Naive thymus-derived CD8-positive, alpha-beta T cell (primary cell): ENCODE measurements around the gene NADK2. TPM values are rescaled to one million over a fixed set of nuclear protein-coding genes. Genes with fewer than 3 reads are reported as not detected.
A peak's percentile ranks its signal among the peaks of the same experiment; 100 is the strongest.
"Not testable (repeated sequence)": the region's sequence is repeated elsewhere in the genome, so short reads cannot be mapped to it uniquely, and the experiment has no call there.

Experiments
- ATAC-seq, 2 donors: fragments of 150-1000 bp; cut with Tn5 transposase in 1 of 2; sonication (Bioruptor Pico), chemical (Tn5 transposase) in 1 of 2; 1 replicate in 1 of 2; 2 replicates in 1 of 2; pipeline ENCODE4 v1.10.0; 2021; ENCODE audit warnings: mild to moderate bottlenecking in 2 of 2, moderate library complexity in 2 of 2
- POLR2A ChIA-PET: fragments of 350-600 bp; sonication (Branson Sonifier 250); formaldehyde crosslinking; loops from one replicate; lab custom pipeline; 2021; ENCODE audit warnings: antibody characterized with exemption; lab: Charles Lee
- DNase-seq, 10 donors: peaks; one replicate each; pipeline versions ENCODE4 v3.0.0 to v3.0.0-alpha.2; 2020 to 2022
- H3K27ac Mint-ChIP-seq, 10 donors: one replicate each; pipeline ENCODE4 v1.8.0; 2020 to 2022; ENCODE audit warnings: mild to moderate bottlenecking in 10 of 10, mixed read lengths in 10 of 10, moderate library complexity in 4 of 10, inconsistent platforms in 1 of 10
- H3K27me3 Mint-ChIP-seq, 5 donors: one replicate each; pipeline ENCODE4 v1.8.0; 2021 to 2022; ENCODE audit warnings: mixed read lengths in 5 of 5
- H3K36me3 Mint-ChIP-seq, 3 donors: one replicate each; pipeline ENCODE4 v1.8.0; 2020 to 2022; ENCODE audit warnings: mixed read lengths in 3 of 3, mild to moderate bottlenecking in 2 of 3, inconsistent platforms in 1 of 3
- H3K4me1 Mint-ChIP-seq, 4 donors: one replicate each; pipeline ENCODE4 v1.8.0; 2021 to 2022; ENCODE audit warnings: mixed read lengths in 4 of 4
- H3K4me3 Mint-ChIP-seq, 10 donors: one replicate each; pipeline ENCODE4 v1.8.0; 2020 to 2022; ENCODE audit warnings: mild to moderate bottlenecking in 10 of 10, mixed read lengths in 10 of 10, moderate library complexity in 6 of 10, inconsistent platforms in 1 of 10
- H3K9me3 Mint-ChIP-seq, 9 donors: one replicate each; pipeline ENCODE4 v1.8.0; 2020 to 2022; ENCODE audit warnings: mixed read lengths in 9 of 9, mild to moderate bottlenecking in 3 of 9, inconsistent platforms in 1 of 9, moderate library complexity in 1 of 9
- polyA plus RNA-seq, 3 donors: library from polyadenylated mRNA; unstranded; fragments of 300-500 nt; fragmentation: Illumina TruSeq; gene quantifications; one replicate each; pipeline ENCODE4 v1.2.3, GENCODE V29; 2021
- total RNA-seq, 8 experiments: library from RNA in 2 of 8; stranded (reverse) in 2 of 8; gene quantifications; one replicate each; pipeline ENCODE4 v1.2.3 and lab custom pipeline; 2021 to 2026

Gene NADK2
- total and polyA plus RNA-seq, 5 experiments from 2014 or later = 4.7 to 15.7 (median 9.8) TPM

DNA sequence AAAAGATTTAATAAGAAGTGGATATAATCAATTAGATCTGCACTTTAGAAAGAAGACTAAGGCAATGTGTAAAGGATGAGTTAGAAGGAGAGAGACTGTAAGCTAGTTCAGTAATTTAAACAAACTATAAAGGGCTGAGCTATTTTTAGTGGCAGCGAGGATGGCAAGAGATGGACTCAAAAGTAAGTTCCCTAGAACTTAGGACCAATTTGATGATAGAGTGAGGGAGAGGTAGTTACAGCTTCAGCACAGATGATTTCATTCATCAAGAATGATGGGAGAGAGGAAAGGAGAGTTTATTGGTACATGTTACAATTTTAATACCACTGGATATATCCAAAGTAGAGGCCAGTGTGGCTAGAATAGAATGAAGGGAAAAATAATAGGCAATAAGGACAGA, 19.1 kb downstream of the NADK2 start:
- DNase-seq (no peak), ATAC-seq (no peak)
- H3K4me1 Mint-ChIP-seq = no peaks in the 10 kb centered on the region
- H3K27me3 Mint-ChIP-seq = no peaks in the 10 kb centered on the region
- POLR2A ChIA-PET = no interaction called here
- H3K9me3 Mint-ChIP-seq = no peaks in the 10 kb centered on the region
- no peak overlapping the region for H3K4me3 Mint-ChIP-seq
- no peak overlapping the region for H3K27ac Mint-ChIP-seq
- H3K36me3 Mint-ChIP-seq = peaks cover 6 to 39% (median 35%) of the 10 kb centered on the region in 3 donors

DNA sequence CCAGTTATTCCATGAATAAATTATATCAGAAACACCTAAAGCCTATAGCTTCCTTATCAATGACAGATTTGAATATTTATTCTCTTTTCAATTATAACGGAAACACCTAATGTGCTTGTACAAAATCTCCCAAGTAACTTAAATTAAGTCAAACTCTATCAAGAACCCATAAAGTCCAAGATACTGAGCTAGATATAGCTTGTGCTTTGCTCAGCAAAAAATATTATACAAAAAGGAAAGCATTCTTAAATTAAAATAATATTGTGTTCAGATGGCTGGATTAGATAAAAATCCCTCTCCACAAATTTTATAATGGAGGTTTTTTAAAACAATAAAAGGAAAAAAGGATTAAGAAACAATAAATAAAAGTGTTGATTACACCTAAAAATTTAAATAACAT, 23.7 kb downstream of the NADK2 start:
- peaks cover 6 to 68% (median 26%) of the 10 kb centered on the region in 3 donors for H3K36me3 Mint-ChIP-seq

DNA sequence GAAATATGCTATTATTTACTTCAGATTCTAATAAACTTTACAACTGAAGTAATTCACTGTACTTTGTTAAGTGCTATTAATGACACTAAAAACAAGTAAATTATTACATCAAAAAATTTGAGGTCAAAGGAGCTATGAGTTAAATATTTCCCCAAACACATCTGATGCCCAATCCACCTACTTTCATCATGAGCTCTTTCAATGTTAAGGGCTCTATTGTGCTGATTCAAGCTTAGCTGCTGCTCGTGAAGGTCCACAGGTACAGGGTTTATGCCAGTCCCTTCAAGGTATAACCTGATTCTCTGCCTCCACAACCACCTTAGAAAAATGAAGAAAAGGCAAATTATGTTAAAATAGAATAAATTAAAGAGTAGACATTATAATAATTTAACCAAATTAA, 24.2 kb downstream of the NADK2 start:
- Mint-ChIP-seq H3K27ac (no peak overlapping the region), H3K36me3 (peaks cover 6 to 72% (median 27%) of the 10 kb centered on the region in 3 donors), H3K9me3 (no peaks in the 10 kb centered on the region), H3K4me1 (no peaks in the 10 kb centered on the region), H3K27me3 (no peaks in the 10 kb centered on the region), H3K4me3 (no peak overlapping the region)
- POLR2A ChIA-PET = interaction anchor here (0.6 to 1.2 kb wide), 2 partner anchors 12 to 24 kb away, joined by 3 to 4 read pairs; partner anchors contain the start of gene NADK2
- DNase-seq (no peak), ATAC-seq (no peak)

More for the DNA sequence above, 23.7 kb downstream of the NADK2 start:
- no peak overlapping the region for H3K27ac Mint-ChIP-seq
- no peaks in the 10 kb centered on the region for H3K9me3 Mint-ChIP-seq
- DNase-seq = no peak
- ATAC-seq = no peak
- H3K4me1 Mint-ChIP-seq = no peaks in the 10 kb centered on the region
- H3K4me3 Mint-ChIP-seq = no peak overlapping the region
- no peaks in the 10 kb centered on the region for H3K27me3 Mint-ChIP-seq
- POLR2A ChIA-PET = interaction anchor here (0.6 to 1.2 kb wide), 2 partner anchors 12 to 24 kb away, joined by 3 to 4 read pairs; partner anchors contain the start of gene NADK2

DNA sequence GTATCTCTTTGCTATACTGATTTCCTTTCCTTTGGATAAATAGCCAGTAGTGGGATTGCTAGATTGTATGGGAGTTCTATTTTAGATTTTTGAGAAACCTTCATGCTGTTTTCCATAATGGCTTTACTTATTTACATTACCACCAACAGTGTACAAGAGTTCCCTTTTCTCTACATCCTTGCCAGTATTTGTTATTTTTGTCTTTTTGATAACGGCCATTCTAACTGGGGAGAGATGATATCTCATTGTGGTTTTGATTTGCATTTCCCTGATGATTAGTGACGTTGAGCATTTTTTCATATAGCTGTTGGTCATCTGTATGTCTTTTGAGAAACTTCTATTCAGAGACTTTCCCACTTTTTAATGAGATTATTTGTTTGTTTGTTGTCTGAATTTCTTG, 25.8 kb downstream of the NADK2 start:
- POLR2A ChIA-PET = no interaction called here
- peaks cover 2 to 74% (median 19%) of the 10 kb centered on the region in 3 donors for H3K36me3 Mint-ChIP-seq
- H3K4me1 Mint-ChIP-seq = no peaks in the 10 kb centered on the region
- no peaks in the 10 kb centered on the region for H3K9me3 Mint-ChIP-seq
- H3K4me3 Mint-ChIP-seq = no peak overlapping the region
- ATAC-seq (no peak), DNase-seq (no peak)
- no peaks in the 10 kb centered on the region for H3K27me3 Mint-ChIP-seq
- H3K27ac Mint-ChIP-seq = no peak overlapping the region

DNA sequence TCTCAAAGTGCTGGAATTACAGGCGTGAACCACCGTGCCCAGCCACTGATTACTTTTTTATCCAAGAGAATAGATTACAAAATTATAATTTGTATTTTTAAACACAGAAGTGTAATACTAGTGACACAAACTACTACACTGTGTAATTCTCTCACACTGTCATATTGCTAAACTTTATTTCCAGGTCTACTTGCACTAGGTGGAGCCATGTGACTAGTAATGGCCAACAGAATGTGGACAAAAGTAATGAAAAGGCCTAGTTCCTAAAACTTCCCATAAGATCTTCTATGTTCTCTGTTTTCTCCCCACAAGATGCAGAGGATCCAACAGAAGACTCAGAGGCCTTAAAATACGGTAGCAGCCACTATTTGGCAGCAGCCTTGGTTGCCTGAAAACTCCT, 27.3 kb downstream of the NADK2 start:
- Mint-ChIP-seq H3K9me3 (no peaks in the 10 kb centered on the region), H3K4me1 (no peaks in the 10 kb centered on the region), H3K27ac (no peak overlapping the region), H3K4me3 (no peak overlapping the region), H3K36me3 (peaks cover 0 to 69% (median 22%) of the 10 kb centered on the region in 3 donors), H3K27me3 (no peaks in the 10 kb centered on the region)
- POLR2A ChIA-PET = interaction anchor here (1.0 kb wide), 1 partner anchor 24 kb away, joined by 4 read pairs; no protein-coding TSS in a partner anchor
- peak in 2 of 10 donors; percentile 6 for DNase-seq
- peak in 1 of 2 donors; percentile 41 for ATAC-seq

DNA sequence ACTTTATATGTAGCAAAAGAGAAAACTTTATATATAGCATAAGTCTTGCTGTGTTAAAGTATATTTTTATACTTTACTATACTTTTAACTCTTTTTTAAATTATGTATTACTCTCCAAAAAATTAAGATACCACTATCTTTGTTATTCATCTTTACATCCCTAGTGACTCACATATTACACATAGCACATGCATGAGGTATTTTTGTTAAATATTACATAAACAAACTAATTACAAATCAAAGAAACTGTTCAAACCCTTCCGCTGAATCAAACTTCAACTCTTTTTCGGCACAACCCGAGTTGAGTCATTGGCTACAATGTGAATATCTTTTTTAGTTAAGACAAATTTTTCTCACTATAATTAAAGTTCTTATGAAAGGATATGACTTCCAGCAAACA, 32.1 kb downstream of the NADK2 start:
- H3K36me3 Mint-ChIP-seq = peaks cover 11 to 56% (median 27%) of the 10 kb centered on the region in 3 donors
- POLR2A ChIA-PET = no interaction called here

DNA sequence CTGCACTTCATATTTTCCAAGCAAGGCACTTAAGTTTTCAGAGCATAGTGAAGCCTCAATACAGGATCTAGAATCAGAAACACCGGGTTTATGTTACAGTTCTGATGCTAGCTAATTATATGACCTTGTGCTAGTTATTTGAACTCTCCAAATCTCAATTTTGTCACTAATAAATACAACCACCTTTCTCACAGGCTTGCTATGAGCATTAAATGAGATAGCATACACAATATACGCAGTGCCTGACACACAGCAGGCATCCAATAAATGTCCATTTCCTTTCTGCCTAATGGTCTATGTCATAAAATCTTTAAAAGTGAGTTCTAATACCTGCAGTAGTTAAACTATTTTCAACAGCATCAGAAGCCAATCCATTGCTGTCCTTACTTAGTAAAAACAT, 32.9 kb downstream of the NADK2 start:
- DNase-seq = no peak
- POLR2A ChIA-PET = no interaction called here
- Mint-ChIP-seq H3K27me3 (no peaks in the 10 kb centered on the region), H3K4me1 (no peaks in the 10 kb centered on the region), H3K4me3 (no peak overlapping the region), H3K36me3 (peaks cover 11 to 55% (median 27%) of the 10 kb centered on the region in 3 donors), H3K9me3 (no peaks in the 10 kb centered on the region), H3K27ac (peak overlapping the region in 1 of 10 donors; percentile 41)
- no peak for ATAC-seq

More for the DNA sequence above, 32.1 kb downstream of the NADK2 start:
- Mint-ChIP-seq H3K9me3 (no peaks in the 10 kb centered on the region), H3K4me3 (no peak overlapping the region), H3K27me3 (no peaks in the 10 kb centered on the region), H3K4me1 (no peaks in the 10 kb centered on the region), H3K27ac (peak overlapping the region in 1 of 10 donors; percentile 41)
- DNase-seq = no peak
- ATAC-seq = no peak

DNA sequence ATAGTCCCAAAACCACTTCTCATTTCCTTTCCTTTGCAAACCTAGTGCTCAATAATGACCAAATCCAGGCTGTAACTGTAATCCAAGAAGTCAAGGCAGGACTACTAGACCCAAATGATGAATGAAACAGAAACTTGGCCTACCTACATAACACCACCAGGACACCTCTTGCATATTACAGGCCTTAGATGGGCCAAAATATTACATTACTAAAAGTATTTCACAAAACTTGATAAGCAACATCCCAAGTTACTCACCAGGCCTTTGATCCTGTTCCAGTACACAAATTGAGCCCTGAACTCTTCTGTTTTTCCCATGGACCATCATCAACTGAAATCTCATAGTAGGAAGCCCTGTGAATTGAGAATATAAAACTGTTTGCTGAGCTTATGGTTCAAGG, 34.8 kb downstream of the NADK2 start:
- ATAC-seq (no peak), DNase-seq (no peak)
- no peaks in the 10 kb centered on the region for H3K9me3 Mint-ChIP-seq
- H3K4me1 Mint-ChIP-seq = no peaks in the 10 kb centered on the region
- no peaks in the 10 kb centered on the region for H3K27me3 Mint-ChIP-seq
- H3K27ac Mint-ChIP-seq = no peak overlapping the region
- peaks cover 11 to 55% (median 24%) of the 10 kb centered on the region in 3 donors for H3K36me3 Mint-ChIP-seq
- H3K4me3 Mint-ChIP-seq = no peak overlapping the region
- POLR2A ChIA-PET = no interaction called here

DNA sequence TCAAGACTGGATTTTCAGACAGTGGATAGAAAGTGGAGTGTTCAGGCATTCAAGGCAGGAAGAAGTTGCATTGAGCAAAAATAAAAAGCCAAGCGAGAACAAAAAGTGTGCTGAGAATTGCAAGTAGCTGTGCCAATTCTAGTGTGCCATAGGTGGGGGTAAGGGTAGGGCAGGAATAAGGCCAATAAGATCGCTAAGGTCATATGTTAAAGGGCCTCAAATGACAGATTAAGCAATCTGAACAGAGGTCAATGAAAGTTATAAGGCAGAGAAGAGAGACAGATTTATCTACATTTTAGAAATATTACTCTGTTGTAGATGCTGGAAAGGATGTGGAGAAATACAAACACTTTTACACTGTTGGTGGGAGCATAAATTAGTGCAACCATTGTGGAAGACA, 36.4 kb downstream of the NADK2 start:
- POLR2A ChIA-PET = no interaction called here
- DNase-seq (no peak), ATAC-seq (no peak)
- Mint-ChIP-seq H3K4me1 (no peaks in the 10 kb centered on the region), H3K4me3 (no peak overlapping the region), H3K27ac (no peak overlapping the region), H3K36me3 (peaks cover 11 to 58% (median 23%) of the 10 kb centered on the region in 3 donors), H3K9me3 (no peaks in the 10 kb centered on the region), H3K27me3 (no peaks in the 10 kb centered on the region)

DNA sequence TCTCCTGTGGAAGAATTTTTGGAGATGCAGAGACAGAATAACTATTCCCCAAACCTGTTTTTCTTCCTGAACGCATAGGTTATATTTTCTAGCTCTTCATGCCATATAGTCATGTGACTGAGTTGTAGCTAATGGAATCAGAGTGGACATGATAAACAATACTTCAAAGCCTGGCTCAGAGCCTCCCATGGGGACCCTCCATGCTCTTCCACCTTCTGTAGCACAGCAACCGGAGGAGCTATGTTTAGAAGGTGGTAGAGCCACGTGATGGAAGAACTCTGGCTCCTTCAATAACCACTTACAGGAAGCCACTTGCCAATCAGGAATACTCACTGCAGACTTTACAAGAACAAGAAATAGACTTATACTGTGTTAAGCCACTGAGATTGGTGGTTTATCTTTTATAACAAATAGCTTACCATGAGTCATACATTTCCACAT, 39.2 kb downstream of the NADK2 start:
- Mint-ChIP-seq H3K27me3 (no peaks in the 10 kb centered on the region), H3K4me3 (no peak overlapping the region)

DNA sequence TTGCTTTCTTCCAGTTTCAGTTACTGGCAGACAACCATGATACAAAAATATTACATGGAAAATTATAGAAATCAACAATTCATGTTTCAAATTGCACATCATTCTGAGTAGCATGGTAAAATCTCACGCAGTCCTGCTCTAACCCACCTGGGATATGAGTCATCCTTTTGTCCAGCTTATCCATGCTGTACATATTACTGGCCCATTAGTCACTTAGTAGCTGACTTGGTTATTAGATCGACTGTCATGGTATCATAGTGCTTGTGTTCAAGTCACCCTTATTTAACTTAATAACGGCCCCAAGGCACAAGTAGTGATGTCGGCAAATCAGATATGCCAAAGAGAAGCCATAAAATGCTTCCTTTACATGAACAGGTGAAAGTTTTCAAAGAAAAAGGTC, 41.2 kb downstream of the NADK2 start:
- POLR2A ChIA-PET = interaction anchor here (1.1 kb wide), 1 partner anchor 42 kb away, joined by 3 read pairs; the partner anchor contains the start of gene NADK2
- ATAC-seq (no peak), DNase-seq (no peak)
- no peaks in the 10 kb centered on the region for H3K4me1 Mint-ChIP-seq
- H3K9me3 Mint-ChIP-seq = no peaks in the 10 kb centered on the region
- peaks cover 6 to 71% (median 17%) of the 10 kb centered on the region in 3 donors for H3K36me3 Mint-ChIP-seq
- no peak overlapping the region for H3K27ac Mint-ChIP-seq
- no peak overlapping the region for H3K4me3 Mint-ChIP-seq
- H3K27me3 Mint-ChIP-seq = no peaks in the 10 kb centered on the region

More for the DNA sequence above, 39.2 kb downstream of the NADK2 start:
- POLR2A ChIA-PET = no interaction called here
- Mint-ChIP-seq H3K36me3 (peaks cover 11 to 69% (median 19%) of the 10 kb centered on the region in 3 donors), H3K4me1 (no peaks in the 10 kb centered on the region), H3K27ac (peak overlapping the region in 2 of 10 donors; percentile 17 to 61), H3K9me3 (no peaks in the 10 kb centered on the region)
- DNase-seq (no peak), ATAC-seq (no peak)

DNA sequence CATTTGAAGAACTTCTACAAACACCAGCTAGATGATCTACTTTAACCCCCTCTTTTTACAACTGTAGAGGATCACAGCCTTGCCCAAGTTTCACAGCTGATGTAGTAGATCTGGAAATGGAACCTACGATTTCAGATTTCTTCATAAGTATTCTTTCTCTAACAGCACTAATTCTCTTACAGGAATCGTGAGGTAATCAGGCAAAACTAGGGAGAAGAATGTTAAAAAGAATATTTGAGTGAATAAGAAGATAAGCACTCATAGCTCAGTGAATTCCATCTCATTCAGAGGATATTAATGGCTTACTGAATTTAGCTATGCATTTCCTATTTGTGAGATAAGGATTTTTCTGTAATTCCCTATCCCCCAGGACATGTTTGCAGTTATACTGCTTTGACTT, 42.1 kb downstream of the NADK2 start:
- peaks cover 6 to 72% (median 13%) of the 10 kb centered on the region in 3 donors for H3K36me3 Mint-ChIP-seq
- no peak for ATAC-seq
- H3K27me3 Mint-ChIP-seq = no peaks in the 10 kb centered on the region
- no peak overlapping the region for H3K4me3 Mint-ChIP-seq
- DNase-seq = no peak
- POLR2A ChIA-PET = interaction anchor here (1.1 kb wide), 1 partner anchor 42 kb away, joined by 3 read pairs; the partner anchor contains the start of gene NADK2
- no peaks in the 10 kb centered on the region for H3K9me3 Mint-ChIP-seq
- H3K4me1 Mint-ChIP-seq = no peaks in the 10 kb centered on the region
- no peak overlapping the region for H3K27ac Mint-ChIP-seq

DNA sequence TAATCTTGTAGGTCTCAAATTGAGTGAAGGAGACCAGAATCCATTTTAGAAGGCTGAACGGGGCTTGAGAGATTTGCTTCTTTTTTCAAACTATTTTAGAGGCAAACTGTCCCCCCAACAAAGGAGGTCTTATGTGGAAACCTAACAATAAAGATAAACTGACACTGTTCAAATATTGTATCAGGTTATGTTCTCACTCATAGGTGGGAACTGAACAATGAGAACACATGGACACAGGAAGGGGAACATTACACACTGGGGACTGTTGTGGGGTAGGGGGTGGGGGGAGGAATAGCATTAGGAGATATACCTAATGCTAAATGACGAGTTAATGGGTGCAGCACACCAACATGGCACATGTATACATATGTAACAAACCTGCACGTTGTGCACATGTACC, 42.9 kb downstream of the NADK2 start:
- DNase-seq, H3K4me1 Mint-ChIP-seq, H3K27me3 Mint-ChIP-seq, ATAC-seq, H3K9me3 Mint-ChIP-seq, H3K4me3 Mint-ChIP-seq, POLR2A ChIA-PET: not testable (repeated sequence)
- H3K36me3 Mint-ChIP-seq = peaks cover 6 to 72% (median 17%) of the 10 kb centered on the region in 3 donors
- H3K27ac Mint-ChIP-seq = peak overlapping the region in 2 of 10 donors; percentile 21 to 39

DNA sequence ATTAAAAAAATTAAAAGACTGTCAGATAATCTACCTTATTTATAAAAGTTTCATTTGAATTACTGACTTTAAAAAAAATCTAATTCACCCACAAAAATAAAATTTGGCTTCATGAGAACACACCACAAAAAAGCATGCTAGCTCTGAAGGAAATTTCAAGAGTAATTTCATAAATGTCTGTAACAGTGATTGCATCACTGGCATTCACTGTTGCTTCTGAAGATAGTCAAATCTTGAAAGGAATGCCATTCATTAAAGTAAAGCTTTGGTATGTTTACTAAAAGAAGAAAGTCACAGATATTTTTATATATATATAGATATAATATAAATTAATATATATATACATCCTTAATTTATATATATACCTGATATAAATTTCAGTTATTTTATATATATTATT, 43.4 kb downstream of the NADK2 start:
- POLR2A ChIA-PET = no interaction called here

More for the DNA sequence above, 43.4 kb downstream of the NADK2 start:
- Mint-ChIP-seq H3K9me3 (no peaks in the 10 kb centered on the region), H3K4me3 (no peak overlapping the region), H3K27me3 (no peaks in the 10 kb centered on the region), H3K27ac (peak overlapping the region in 1 of 10 donors; percentile 59), H3K4me1 (no peaks in the 10 kb centered on the region), H3K36me3 (peaks cover 6 to 71% (median 21%) of the 10 kb centered on the region in 3 donors)
- ATAC-seq = no peak
- no peak for DNase-seq
